Neural cell (in vitro differentiated cells): ENCODE measurements around the gene KAT8. TPM values are rescaled to one million over a fixed set of nuclear protein-coding genes. Genes with fewer than 3 reads are reported as not detected.

Experiments used
- H2AFZ ChIP-seq: fragments of 200-600, 300-800 bp; sonication (generic), shearing (Covaris generic); 2 replicates; pipeline ENCODE4 v1.6.0; 2014; ENCODE audit warnings: low read depth, mild to moderate bottlenecking, antibody characterized with exemption, low read length, moderate library complexity
- H3F3A ChIP-seq: fragments of 200-600 bp; shearing (Covaris generic); 2 replicates; pipeline ENCODE4 v1.6.1; 2016; ENCODE audit warnings: mild to moderate bottlenecking, moderate library complexity, mixed read lengths, antibody characterized with exemption, low read length; ENCODE audit not compliant: insufficient read depth, poor library complexity, severe bottlenecking
- H3K27ac ChIP-seq: fragments of 200-600, 300-800 bp; sonication (generic), shearing (Covaris generic); 2 replicates; pipeline ENCODE4 v1.5.1; 2014; ENCODE audit warnings: mild to moderate bottlenecking, low read length, moderate library complexity
- H3K27me3 ChIP-seq: fragments of 300-800, 200-600 bp; sonication (generic), shearing (Covaris generic); 2 replicates; pipeline ENCODE4 v1.6.0; 2014; ENCODE audit warnings: mild to moderate bottlenecking, low read depth, low read length, moderate library complexity; ENCODE audit not compliant: insufficient read depth
- H3K36me3 ChIP-seq: fragments of 300-800, 200-600 bp; sonication (generic), shearing (Covaris generic); 2 replicates; pipeline ENCODE4 v1.5.1; 2014; ENCODE audit warnings: mild to moderate bottlenecking, antibody characterized with exemption, low read length, moderate library complexity; ENCODE audit not compliant: insufficient read depth
- H3K4me2 ChIP-seq: fragments of 300-800, 200-600 bp; sonication (generic), shearing (Covaris generic); 2 replicates; pipeline ENCODE4 v1.6.0; 2014; ENCODE audit warnings: mild to moderate bottlenecking, low read length
- H3K4me3 ChIP-seq: fragments of 300-800, 200-600 bp; sonication (generic), shearing (Covaris generic); 2 replicates; pipeline ENCODE4 v1.5.1; 2014; ENCODE audit warnings: mild to moderate bottlenecking, low read length, moderate library complexity
- H3K79me2 ChIP-seq: fragments of 200-600 bp; shearing (Covaris generic); replicated peaks from 2 replicates; pipeline ENCODE4 v1.6.0; 2014; ENCODE audit warnings: mild to moderate bottlenecking, low read length, moderate library complexity; ENCODE audit not compliant: insufficient read depth
- H3K9ac ChIP-seq: fragments of 300-800, 200-600 bp; sonication (generic), shearing (Covaris generic); 2 replicates; pipeline ENCODE4 v1.6.1; 2016; ENCODE audit warnings: mild to moderate bottlenecking, low read length, mixed read lengths
- H3K9me2 ChIP-seq: fragments of 200-600 bp; shearing (Covaris generic); 2 replicates; pipeline ENCODE4 v1.6.1; 2016; ENCODE audit warnings: mild to moderate bottlenecking, low read length, mixed read lengths; ENCODE audit not compliant: insufficient read depth
- H3K9me3 ChIP-seq: fragments of 200-600, 300-800 bp; sonication (generic), shearing (Covaris generic); 2 replicates; pipeline ENCODE4 v1.6.1; 2016; ENCODE audit warnings: mild to moderate bottlenecking, mixed run types, low read length, moderate library complexity, mixed read lengths
- H4K20me1 ChIP-seq: fragments of 200-600 bp; shearing (Covaris generic); 2 replicates; pipeline ENCODE4 v1.6.1; 2016; ENCODE audit warnings: mild to moderate bottlenecking, mixed run types; ENCODE audit not compliant: insufficient read depth
- EP300 ChIP-seq: fragments of 450-650 bp; conservative IDR thresholded peaks from 2 replicates; pipeline ENCODE4 v1.6.1; 2014; ENCODE audit warnings: antibody characterized with exemption, mild to moderate bottlenecking, moderate library complexity; ENCODE audit not compliant: poor library complexity, severe bottlenecking
- EZH2 ChIP-seq: fragments of 200-600, 300-800 bp; shearing (Covaris generic), sonication (generic); IDR thresholded peaks from 2 replicates; pipeline ENCODE4 v1.6.1; 2014; ENCODE audit warnings: antibody characterized with exemption, low read length, borderline replicate concordance, mild to moderate bottlenecking; ENCODE audit not compliant: insufficient read depth, poor library complexity, severe bottlenecking
- MXI1 ChIP-seq: fragments of 450-650 bp; conservative IDR thresholded peaks from 2 replicates; pipeline ENCODE4 v1.6.1; 2014; ENCODE audit warnings: antibody characterized with exemption, mild to moderate bottlenecking; ENCODE audit not compliant: poor library complexity, severe bottlenecking
- POLR2AphosphoS5 ChIP-seq: IDR thresholded peaks from 2 replicates; pipeline ENCODE4 v1.6.1; 2012
- SMC3 ChIP-seq: fragments of 450-650 bp; conservative IDR thresholded peaks from 2 replicates; pipeline ENCODE4 v1.6.1; 2014; ENCODE audit warnings: antibody characterized with exemption, mild to moderate bottlenecking, moderate library complexity; ENCODE audit not compliant: poor library complexity
- TAF1 ChIP-seq: IDR thresholded peaks from 2 replicates; pipeline ENCODE4 v1.6.1; 2012; ENCODE audit warnings: low read depth
- polyA plus RNA-seq: library from polyadenylated mRNA; depleted of rRNA; stranded (reverse); fragments of >200 nt; gene quantifications from 2 replicates; pipeline ENCODE4 v1.2.3, GENCODE V29; 2014
- TF ChIP-seq, protein P1 (sequence below): fragments of 450-650 bp; IDR thresholded peaks from 2 replicates; pipeline ENCODE4 v1.5.1; 2014; ENCODE audit warnings: antibody characterized with exemption, mild to moderate bottlenecking, moderate library complexity; ENCODE audit not compliant: poor library complexity, severe bottlenecking
- TF ChIP-seq, protein P2 (sequence below): IDR thresholded peaks from 2 replicates; pipeline ENCODE4 v1.6.1; 2012; ENCODE audit warnings: borderline replicate concordance

KAT8 gene
- polyA plus RNA-seq, 1 donor from 2014 or later = 98.0 TPM

DNA sequence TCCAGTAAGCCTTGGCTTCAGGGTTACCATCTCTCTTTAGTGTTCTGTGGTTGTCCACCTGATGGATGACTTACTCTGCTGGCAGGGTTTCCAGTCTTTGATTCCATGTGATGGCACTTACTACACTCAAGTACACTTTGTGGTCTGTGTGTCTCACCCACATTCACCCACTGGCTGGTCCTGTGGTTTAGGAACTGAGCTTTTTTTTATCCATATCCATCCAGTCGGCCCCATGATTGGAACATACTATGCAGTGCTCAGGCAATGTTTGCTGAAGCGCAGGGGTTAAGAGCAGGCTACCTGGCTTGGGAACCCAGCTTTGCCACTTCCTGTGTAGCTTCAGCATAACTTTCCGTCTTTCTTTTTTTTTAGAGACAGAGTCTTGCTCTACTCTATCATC is 59.7 kb downstream of the KAT8 start:
- no peak overlapping the region for H3K27ac ChIP-seq
- H3F3A ChIP-seq = no peaks in the 10 kb centered on the region
- no peak overlapping the region for H3K4me2 ChIP-seq
- H3K27me3 ChIP-seq = no peaks in the 10 kb centered on the region
- H4K20me1 ChIP-seq = peaks cover 16% of the 10 kb centered on the region
- no peak for TF ChIP-seq EZH2
- TF ChIP-seq, protein P1, sequence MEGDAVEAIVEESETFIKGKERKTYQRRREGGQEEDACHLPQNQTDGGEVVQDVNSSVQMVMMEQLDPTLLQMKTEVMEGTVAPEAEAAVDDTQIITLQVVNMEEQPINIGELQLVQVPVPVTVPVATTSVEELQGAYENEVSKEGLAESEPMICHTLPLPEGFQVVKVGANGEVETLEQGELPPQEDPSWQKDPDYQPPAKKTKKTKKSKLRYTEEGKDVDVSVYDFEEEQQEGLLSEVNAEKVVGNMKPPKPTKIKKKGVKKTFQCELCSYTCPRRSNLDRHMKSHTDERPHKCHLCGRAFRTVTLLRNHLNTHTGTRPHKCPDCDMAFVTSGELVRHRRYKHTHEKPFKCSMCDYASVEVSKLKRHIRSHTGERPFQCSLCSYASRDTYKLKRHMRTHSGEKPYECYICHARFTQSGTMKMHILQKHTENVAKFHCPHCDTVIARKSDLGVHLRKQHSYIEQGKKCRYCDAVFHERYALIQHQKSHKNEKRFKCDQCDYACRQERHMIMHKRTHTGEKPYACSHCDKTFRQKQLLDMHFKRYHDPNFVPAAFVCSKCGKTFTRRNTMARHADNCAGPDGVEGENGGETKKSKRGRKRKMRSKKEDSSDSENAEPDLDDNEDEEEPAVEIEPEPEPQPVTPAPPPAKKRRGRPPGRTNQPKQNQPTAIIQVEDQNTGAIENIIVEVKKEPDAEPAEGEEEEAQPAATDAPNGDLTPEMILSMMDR = no peak
- no peak for TF ChIP-seq EP300
- no peak for TF ChIP-seq SMC3
- H3K9me3 ChIP-seq = no peaks in the 10 kb centered on the region
- H3K36me3 ChIP-seq = no peaks in the 10 kb centered on the region
- H3K4me3 ChIP-seq = no peak overlapping the region
- H3K9ac ChIP-seq = no peak overlapping the region
- H3K79me2 ChIP-seq = peaks cover 20% of the 10 kb centered on the region
- no peaks in the 10 kb centered on the region for H3K9me2 ChIP-seq
- no peak overlapping the region for H2AFZ ChIP-seq

DNA sequence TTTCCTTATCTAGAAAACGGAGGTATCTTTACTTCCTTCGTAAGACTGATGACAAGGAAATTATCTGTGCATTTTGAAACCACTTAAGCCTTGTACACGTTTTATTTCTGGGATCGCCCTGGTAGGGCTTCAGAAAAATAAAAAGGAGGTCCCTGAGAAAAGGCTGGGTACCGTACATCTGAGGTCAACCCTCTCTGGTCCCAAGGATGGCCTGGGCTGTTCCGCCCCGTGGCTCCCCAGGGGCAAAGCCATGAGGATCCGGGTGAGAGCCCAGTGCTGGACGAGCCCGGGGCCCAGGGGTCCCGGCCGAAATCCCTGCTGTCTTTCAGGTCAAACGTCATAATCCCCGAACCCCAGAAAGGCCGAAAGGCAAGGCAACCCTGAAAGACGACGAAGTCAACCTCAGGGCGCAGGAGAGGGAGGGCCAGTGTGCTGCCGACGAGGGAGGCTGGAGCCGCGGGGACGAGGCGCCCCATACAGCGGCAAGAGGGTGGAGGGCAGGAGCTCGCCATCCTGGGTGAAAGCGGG is 61.8 kb downstream of the KAT8 start:
- Histone ChIP-seq H3K36me3 (no peaks in the 10 kb centered on the region), H3F3A (no peaks in the 10 kb centered on the region), H3K27ac (peak overlapping the region; percentile 99), H3K27me3 (no peaks in the 10 kb centered on the region), H3K9me3 (no peaks in the 10 kb centered on the region), H3K4me2 (peak overlapping the region; percentile 94), H3K79me2 (peaks cover 41% of the 10 kb centered on the region), H3K9ac (peak overlapping the region; percentile 100), H4K20me1 (peaks cover 36% of the 10 kb centered on the region), H3K9me2 (no peaks in the 10 kb centered on the region), H3K4me3 (peak overlapping the region; percentile 91), H2AFZ (peak overlapping the region; percentile 98)
- TF ChIP-seq MXI1 (no peak), TAF1 (no peak), POLR2AphosphoS5 (no peak), SMC3 (no peak)
- TF ChIP-seq, protein P2, sequence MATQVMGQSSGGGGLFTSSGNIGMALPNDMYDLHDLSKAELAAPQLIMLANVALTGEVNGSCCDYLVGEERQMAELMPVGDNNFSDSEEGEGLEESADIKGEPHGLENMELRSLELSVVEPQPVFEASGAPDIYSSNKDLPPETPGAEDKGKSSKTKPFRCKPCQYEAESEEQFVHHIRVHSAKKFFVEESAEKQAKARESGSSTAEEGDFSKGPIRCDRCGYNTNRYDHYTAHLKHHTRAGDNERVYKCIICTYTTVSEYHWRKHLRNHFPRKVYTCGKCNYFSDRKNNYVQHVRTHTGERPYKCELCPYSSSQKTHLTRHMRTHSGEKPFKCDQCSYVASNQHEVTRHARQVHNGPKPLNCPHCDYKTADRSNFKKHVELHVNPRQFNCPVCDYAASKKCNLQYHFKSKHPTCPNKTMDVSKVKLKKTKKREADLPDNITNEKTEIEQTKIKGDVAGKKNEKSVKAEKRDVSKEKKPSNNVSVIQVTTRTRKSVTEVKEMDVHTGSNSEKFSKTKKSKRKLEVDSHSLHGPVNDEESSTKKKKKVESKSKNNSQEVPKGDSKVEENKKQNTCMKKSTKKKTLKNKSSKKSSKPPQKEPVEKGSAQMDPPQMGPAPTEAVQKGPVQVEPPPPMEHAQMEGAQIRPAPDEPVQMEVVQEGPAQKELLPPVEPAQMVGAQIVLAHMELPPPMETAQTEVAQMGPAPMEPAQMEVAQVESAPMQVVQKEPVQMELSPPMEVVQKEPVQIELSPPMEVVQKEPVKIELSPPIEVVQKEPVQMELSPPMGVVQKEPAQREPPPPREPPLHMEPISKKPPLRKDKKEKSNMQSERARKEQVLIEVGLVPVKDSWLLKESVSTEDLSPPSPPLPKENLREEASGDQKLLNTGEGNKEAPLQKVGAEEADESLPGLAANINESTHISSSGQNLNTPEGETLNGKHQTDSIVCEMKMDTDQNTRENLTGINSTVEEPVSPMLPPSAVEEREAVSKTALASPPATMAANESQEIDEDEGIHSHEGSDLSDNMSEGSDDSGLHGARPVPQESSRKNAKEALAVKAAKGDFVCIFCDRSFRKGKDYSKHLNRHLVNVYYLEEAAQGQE = peak; percentile 0
